ENCODE data around the gene MAK.
"Not testable (repeated sequence)": the region's sequence is repeated elsewhere in the genome, so short reads cannot be mapped to it uniquely, and the experiment has no call there.

MAK gene

DNA sequence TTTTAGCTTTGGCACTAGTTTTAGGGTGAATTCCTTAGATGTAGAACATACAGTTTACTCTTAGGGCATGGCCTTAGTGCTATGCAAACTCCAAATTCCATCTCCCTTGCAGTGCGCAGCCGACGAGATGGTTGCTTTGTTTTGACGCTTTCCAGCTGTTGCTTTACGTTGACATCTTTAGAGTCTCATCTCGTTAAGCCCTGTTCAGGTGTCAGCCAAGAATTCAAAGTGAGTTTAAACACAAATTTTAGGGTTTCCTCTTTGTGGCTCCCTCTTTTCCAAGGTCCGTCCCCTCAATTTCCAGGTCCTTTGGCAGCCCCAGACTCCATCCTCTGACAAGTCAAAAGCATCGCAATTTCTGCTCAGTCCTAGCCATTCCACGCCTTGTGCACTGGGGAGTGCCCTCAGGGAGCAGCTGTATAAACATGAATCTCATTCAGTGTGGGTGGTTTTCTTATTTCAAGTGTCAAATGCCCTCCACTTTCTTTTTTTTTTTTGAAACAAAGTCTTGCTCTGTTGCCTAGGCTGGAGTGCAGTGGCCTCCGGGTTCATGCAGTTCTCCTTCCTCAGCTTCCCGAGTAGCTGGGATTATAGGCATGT is 14.1 kb upstream of the MAK start:
- DNase-seq (ENCODE audit: low spot score), result no peak

DNA sequence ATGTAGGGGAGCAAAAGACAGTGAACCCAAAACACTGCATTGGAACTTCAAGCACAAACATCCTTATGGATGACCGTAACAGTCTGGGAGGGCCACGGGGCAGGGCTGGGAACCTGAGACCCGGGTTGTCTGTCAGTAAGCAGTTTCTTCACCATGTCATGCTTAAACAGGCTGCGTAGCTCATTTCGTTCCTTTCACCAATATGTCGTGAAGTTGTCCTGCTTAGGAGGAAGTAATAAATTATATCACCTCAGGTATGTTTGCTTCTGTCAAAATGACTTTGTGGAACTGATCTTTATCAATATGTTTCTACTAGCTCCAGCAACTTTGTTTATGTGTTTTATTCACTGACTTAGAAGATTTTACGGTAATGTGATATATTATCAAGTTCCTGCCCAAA is 12.4 kb upstream of the MAK start:
- DNase-seq (ENCODE audit: low spot score), result no peak

DNA sequence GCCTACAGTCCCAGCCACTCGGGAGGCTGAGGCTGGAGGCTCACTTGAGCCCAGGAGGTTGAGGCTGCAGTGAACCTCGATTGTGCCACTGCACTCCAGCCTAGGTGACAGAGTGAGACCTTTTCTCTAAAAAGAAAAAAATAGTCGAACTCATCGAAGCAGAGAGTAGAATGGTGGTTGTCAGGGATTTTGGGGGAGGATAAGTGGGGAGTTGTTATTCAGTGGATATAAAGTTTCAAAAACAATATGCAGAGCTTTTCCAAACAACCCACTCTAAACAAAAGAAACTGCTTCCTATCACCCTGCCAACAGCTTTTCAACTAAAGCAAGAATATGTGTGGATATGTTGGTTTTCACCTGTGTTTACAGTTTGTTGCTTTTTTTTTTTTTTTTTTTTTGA is 11.6 kb upstream of the MAK start:
- DNase-seq (ENCODE audit: low spot score), result no peak

DNA sequence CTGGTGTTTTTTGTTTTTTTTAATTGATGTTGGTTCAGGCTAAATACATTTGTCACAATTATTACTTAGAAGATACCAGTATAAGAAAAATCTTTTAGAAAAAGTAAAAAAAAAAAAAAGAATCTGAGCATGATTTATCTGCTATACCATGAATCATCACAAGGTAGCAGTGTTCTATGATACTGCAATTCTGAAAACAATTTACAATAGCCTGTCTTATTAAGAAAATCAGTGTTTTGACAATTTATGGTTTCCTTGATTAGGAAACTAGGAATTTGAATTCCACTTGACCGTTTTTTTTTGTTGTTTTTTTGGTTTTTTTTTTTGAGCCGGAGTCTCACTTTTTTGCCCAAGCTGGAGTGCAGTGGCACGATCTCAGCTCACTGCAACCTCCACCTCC is 9.3 kb upstream of the MAK start:
- DNase-seq (ENCODE audit: low spot score), result no peak

DNA sequence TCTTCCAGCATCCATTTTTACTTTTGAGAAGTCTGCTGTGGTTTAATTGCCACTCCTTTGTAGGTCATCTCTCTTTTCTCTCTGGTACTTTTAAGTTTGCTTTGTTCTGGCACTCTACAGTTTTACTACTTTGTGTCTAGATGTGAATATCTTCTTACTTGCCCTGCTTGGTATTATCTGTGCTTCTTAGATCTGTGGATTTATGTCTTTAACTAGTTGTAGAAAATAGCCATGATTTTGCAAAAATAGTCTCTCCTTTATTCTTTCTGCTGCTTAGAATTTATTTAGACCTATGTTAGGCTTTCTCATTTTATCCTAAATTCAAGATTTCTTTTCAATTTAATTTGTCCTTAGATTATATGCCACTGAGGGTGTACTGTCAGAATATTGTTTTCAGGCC is 5.2 kb upstream of the MAK start:
- DNase-seq (ENCODE audit: low spot score), result no peak

GRCh38 chr6:10838794-10839333 is 525 bp upstream of the MAK start:
- no peak for DNase-seq (ENCODE audit: low spot score)

GRCh38 chr6:10837622-10837994 is 731 bp downstream of the MAK start:
- DNase-seq (ENCODE audit: low spot score), result peak; percentile 64

- DNase-seq (ENCODE audit: low spot score), result peak; percentile 65
Measured at GRCh38 chr6:10837009-10837621, 1.2 kb downstream of the MAK start.

DNA sequence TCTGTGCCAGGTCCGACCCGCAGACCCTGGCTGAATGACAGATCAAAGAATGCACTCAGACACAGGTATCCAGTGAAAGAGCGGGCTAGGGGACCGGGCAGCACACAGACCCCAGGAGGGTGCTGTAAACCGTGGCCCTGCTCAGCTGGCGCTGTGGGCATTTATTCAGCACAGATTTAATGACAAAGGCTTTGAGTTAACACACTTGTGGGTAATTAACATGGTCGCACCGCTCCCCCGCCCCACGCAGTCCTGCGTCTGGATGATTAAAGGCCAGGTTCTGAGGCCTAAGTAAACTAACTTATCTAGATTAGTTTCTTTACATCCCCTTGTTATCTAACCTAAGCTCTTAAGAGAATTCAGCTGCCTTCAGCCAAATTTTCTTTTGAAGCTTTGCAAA is 3.5 kb downstream of the MAK start:
- DNase-seq (ENCODE audit: low spot score), result no peak

- DNase-seq (ENCODE audit: low spot score), result no peak
Measured at GRCh38 chr6:10831609-10832008, 6.7 kb downstream of the MAK start.

DNA sequence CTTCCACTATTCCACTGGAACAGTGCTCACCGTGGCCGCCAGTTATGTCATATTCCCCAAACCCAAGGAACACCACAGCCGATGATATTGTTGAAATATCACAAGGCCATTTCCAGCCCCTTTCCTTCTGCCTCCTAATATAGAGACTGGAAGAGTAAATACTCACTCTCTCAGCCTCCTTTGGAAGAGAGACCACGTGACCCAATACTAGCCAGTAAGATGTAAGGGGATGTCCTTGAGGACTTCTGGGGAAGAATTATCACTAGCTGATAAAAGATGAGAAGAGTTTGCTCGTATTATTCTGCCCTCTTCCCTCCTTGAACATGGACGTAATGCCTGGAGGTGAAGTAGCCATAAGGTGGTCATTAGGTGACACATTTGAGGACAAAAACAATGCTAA is 13.5 kb downstream of the MAK start:
- no peak for DNase-seq (ENCODE audit: low spot score)

DNA sequence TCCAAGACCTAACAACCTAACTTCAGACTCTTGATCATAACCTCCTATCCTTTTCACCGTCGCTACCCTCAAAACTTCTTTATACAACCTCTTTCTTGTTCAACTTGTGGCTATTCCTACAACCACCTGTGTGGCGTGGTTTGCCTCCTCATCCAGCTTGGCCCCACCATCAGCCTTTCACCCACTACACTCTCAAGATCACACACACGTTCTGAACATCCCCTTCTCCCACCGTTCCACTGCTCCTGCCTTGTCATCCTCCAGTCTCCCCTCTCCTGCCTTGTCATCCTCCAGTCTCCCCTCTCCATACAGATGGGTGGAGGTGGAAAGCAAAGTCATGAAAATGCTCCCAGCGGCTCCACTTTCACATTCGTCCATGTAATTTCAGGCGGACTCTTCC is 14.0 kb downstream of the MAK start:
- no peak for DNase-seq (ENCODE audit: low spot score)

- not testable (repeated sequence) for DNase-seq (ENCODE audit: low spot score)
Measured at GRCh38 chr6:10814176-10814575, 24.2 kb downstream of the MAK start.

DNA sequence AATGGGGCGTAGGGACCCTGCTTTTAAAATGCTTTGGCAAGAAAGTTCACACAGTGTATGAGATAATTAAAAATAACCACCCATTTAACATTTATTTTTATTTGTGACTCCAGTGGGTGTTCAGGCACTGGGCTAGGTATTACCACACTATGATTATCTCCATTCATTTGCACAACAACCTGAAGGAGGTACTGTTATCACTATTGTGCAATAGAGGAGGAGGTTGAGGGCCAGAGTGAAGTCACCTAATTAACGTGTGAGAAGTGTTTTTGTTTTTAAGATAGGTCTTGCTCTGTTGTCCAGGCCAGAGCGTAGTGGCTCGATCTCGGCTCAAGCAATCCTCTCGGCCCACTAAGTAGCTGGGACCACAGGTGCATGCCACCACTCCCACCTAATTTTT is 29.2 kb downstream of the MAK start:
- DNase-seq (ENCODE audit: low spot score), result no peak

GRCh38 chr6:10808376-10808775 is 30.0 kb downstream of the MAK start:
- no peak for DNase-seq (ENCODE audit: low spot score)

- peak; percentile 82 for DNase-seq (ENCODE audit: low spot score)
Measured at GRCh38 chr6:10801224-10801848, 37.0 kb downstream of the MAK start.

DNA sequence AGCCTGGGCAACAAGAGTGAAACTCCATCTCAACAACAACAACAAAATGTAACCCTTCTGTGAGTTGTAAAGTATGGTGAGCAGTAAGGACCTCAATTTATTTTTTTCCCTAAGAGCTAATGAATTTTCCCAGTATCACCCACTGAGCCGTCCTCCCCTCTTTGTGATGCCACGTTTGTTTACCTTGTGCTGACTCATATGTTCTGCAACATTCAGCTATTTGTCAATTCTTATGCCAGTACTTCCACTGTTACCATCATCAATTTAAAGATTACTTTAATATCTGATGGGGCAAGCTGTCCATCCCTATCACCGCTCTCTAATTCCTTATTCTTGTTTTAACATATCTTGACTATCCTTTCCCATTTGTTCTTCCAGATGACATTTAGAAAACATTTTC is 37.5 kb downstream of the MAK start:
- no peak for DNase-seq (ENCODE audit: low spot score)

GRCh38 chr6:10794239-10794638 is 44.1 kb downstream of the MAK start:
- DNase-seq (ENCODE audit: low spot score), result no peak

DNA sequence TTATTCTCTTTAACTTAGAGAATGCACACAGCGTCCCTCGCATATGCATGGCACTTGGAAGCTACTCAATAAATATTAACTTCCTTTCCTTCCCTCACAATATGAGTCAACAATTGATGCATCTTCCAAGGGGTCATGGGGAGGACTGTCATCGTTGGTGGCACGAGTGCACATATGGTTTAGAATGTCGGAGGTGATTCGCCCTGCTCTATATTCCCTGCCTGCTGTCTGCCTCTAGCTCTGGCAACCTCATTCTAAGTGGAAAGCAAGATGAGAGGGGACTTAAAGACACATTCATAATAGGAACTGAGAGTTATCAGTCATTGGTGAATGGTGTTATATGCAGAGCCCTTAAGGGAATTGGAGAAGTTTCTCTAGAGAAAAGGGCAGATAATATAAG is 44.6 kb downstream of the MAK start:
- no peak for DNase-seq (ENCODE audit: low spot score)

GRCh38 chr6:10793035-10793434 is 45.3 kb downstream of the MAK start:
- no peak for DNase-seq (ENCODE audit: low spot score)

DNA sequence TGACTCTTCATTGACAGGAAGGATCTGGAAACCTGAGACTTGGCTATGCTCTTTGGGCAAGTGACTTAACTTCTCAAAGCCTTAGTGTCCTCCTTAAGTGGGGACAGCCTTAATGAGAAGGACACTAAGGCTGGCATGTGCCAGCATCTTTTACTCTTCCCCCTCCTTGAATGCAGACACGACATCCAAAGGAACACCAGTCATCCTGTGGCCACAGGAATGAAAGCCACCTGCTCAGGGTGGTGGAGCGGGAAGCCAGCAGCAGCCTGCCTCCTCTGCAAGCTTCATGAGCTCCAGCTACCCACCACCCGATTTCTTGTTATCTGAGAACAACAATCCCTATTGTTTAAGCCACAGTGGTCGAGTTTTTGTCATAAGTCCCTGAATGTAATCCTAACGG is 46.2 kb downstream of the MAK start:
- no peak for DNase-seq (ENCODE audit: low spot score)

GRCh38 chr6:10791673-10792072 is 46.7 kb downstream of the MAK start:
- no peak for DNase-seq (ENCODE audit: low spot score)

- DNase-seq (ENCODE audit: low spot score), result peak; percentile 73
Measured at GRCh38 chr6:10779076-10779475, 59.3 kb downstream of the MAK start.

DNA sequence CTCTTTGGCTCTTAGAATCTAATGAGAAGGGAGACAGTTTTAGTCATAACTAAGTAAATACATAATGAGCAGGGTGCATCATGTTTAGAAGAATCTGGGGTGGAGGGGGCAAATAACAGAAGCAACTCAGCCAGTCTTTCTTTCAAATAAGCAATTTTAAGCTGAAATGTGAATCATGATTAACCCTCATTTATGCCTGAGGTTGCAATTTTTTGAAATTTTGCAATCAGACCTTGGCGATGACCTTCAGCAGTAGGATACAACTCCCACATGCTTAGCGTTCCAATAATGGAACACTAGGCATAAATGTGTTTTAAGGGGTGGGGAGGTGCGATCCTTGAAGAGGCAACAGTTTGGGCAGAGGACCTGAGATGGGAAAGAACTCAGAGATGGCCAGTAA is 60.1 kb downstream of the MAK start:
- no peak for DNase-seq (ENCODE audit: low spot score)

Measured in D341Med (cell line).